Measurements from ENCODE around the gene ERBB4. TPM values are rescaled to one million over a fixed set of nuclear protein-coding genes. Genes with fewer than 3 reads are reported as not detected.

Gene ERBB4
- total RNA-seq, 2 donors from 2014 or later = 1.0 to 32.8 TPM

GRCh38 chr2:211944572-211944971, 594.0 kb downstream of the ERBB4 start:
- Histone ChIP-seq H3K9me3 (no peaks in the 10 kb centered on the region), H3K4me1 (replicated peaks) (no peaks in the 10 kb centered on the region), H3K4me3 (no peak overlapping the region), H3K27me3 (replicated peaks; ENCODE audit: insufficient read depth) (no peaks in the 10 kb centered on the region), H3K36me3 (no peaks in the 10 kb centered on the region), H3K27ac (no peak overlapping the region)
- 92% methylated on average over 1 of the region's 1 CpG for WGBS
- TF ChIP-seq POLR2A (IDR thresholded peaks at IDR 0.05) = no peak
- TF ChIP-seq CTCF (IDR thresholded peaks at IDR 0.05) = no peak
- TF ChIP-seq POLR2AphosphoS5 (IDR thresholded peaks at IDR 0.05) = no peak
- intact Hi-C loops (cut with DNase I) = no loop called here
- DNase-seq (ENCODE audit: low spot score) = no peak

GRCh38 chr2:211942153-211942552, 596.4 kb downstream of the ERBB4 start:
- Histone ChIP-seq H3K36me3 (no peaks in the 10 kb centered on the region), H3K4me1 (replicated peaks) (no peaks in the 10 kb centered on the region), H3K9me3 (no peaks in the 10 kb centered on the region), H3K27me3 (replicated peaks; ENCODE audit: insufficient read depth) (no peaks in the 10 kb centered on the region), H3K27ac (no peak overlapping the region), H3K4me3 (no peak overlapping the region)
- TF ChIP-seq CTCF (IDR thresholded peaks at IDR 0.05) (no peak), POLR2AphosphoS5 (IDR thresholded peaks at IDR 0.05) (no peak), POLR2A (IDR thresholded peaks at IDR 0.05) (no peak)
- WGBS = 89% methylated on average over 2 of the region's 2 CpGs
- intact Hi-C loops (cut with DNase I) = no loop called here
- no peak for DNase-seq (ENCODE audit: low spot score)

- no peak for DNase-seq (ENCODE audit: low spot score)
- no peak for TF ChIP-seq CTCF (IDR thresholded peaks at IDR 0.05)
- no peak for TF ChIP-seq POLR2A (IDR thresholded peaks at IDR 0.05)
- no peak for TF ChIP-seq POLR2AphosphoS5 (IDR thresholded peaks at IDR 0.05)
- Histone ChIP-seq H3K36me3 (no peaks in the 10 kb centered on the region), H3K27ac (no peak overlapping the region), H3K9me3 (no peaks in the 10 kb centered on the region), H3K27me3 (replicated peaks; ENCODE audit: insufficient read depth) (no peaks in the 10 kb centered on the region), H3K4me1 (replicated peaks) (no peaks in the 10 kb centered on the region), H3K4me3 (no peak overlapping the region)
- WGBS = 62% methylated on average over 1 of the region's 1 CpG
- intact Hi-C loops (cut with DNase I) = no loop called here
Measured at GRCh38 chr2:211941216-211941747, 597.3 kb downstream of the ERBB4 start.

- TF ChIP-seq POLR2A (IDR thresholded peaks at IDR 0.05) (no peak), POLR2AphosphoS5 (IDR thresholded peaks at IDR 0.05) (no peak), CTCF (IDR thresholded peaks at IDR 0.05) (no peak)
- no peak for DNase-seq (ENCODE audit: low spot score)
- Histone ChIP-seq H3K9me3 (no peaks in the 10 kb centered on the region), H3K27ac (no peak overlapping the region), H3K4me1 (replicated peaks) (no peaks in the 10 kb centered on the region), H3K36me3 (no peaks in the 10 kb centered on the region), H3K4me3 (no peak overlapping the region), H3K27me3 (replicated peaks; ENCODE audit: insufficient read depth) (no peaks in the 10 kb centered on the region)
- WGBS = 59% methylated on average over 2 of the region's 2 CpGs
- intact Hi-C loops (cut with DNase I) = no loop called here
Measured at GRCh38 chr2:211939177-211939576, 599.4 kb downstream of the ERBB4 start.

GRCh38 chr2:211934811-211935210, 603.8 kb downstream of the ERBB4 start:
- H3K4me3 ChIP-seq = no peak overlapping the region
- TF ChIP-seq POLR2A (IDR thresholded peaks at IDR 0.05) (no peak), POLR2AphosphoS5 (IDR thresholded peaks at IDR 0.05) (no peak), CTCF (IDR thresholded peaks at IDR 0.05) (no peak)
- DNase-seq (ENCODE audit: low spot score) = no peak
- H3K27ac ChIP-seq = no peak overlapping the region
- H3K27me3 ChIP-seq (replicated peaks; ENCODE audit: insufficient read depth) = no peaks in the 10 kb centered on the region
- no peaks in the 10 kb centered on the region for H3K36me3 ChIP-seq
- no peaks in the 10 kb centered on the region for H3K4me1 ChIP-seq (replicated peaks)
- H3K9me3 ChIP-seq = no peaks in the 10 kb centered on the region
- WGBS = 94% methylated on average over 1 of the region's 1 CpG
- intact Hi-C loops (cut with DNase I) = no loop called here

Measured in prostate gland (tissue), 2 donors.